ENCODE data around the gene NAPB. TPM values are rescaled to one million over a fixed set of nuclear protein-coding genes. Genes with fewer than 3 reads are reported as not detected.
A peak's percentile ranks its signal among the peaks of the same experiment; 100 is the strongest.

The NAPB gene
- polyA plus RNA-seq, 2 of the 4 experiments (the other 2 are of a cell fraction), result 6.2 to 12.7 TPM

GRCh38 chr20:23412026-23412425, 9.3 kb downstream of the NAPB start:
- DNase-seq (ENCODE audit: low read depth in 1 of 2, low spot score in 1 of 2), result peak in 1 of 2 experiments; percentile 17
- Histone ChIP-seq H3K4me2 (0 out of 3 replicates have a peak overlapping the region, but pooled peaks have one; percentile 20), H3K9me3 (no peaks in the 10 kb centered on the region), H3K4me3 (no peak overlapping the region), H3K4me1 (peaks cover 9% of the 10 kb centered on the region; the same call in 2 of the 3 replicates), H3K27ac (no peak overlapping the region)
- FAIRE-seq, result no peak
- peak; percentile 34 to 81; a peak in 2 of 6 replicates for ATAC-seq
- WGBS (ENCODE audit: missing lambda C conversion rate), result 67% methylated on average over 1 of the region's 1 CpG
- CTCF ChIA-PET, result interaction anchor here (1.5 kb wide), 1 partner anchor 9 kb away, joined by 4 read pairs; the partner anchor contains the start of gene NAPB
- TF ChIP-seq RAD21 (conservative IDR thresholded peaks at IDR 0.05 in 1 of 2, IDR thresholded peaks at IDR 0.05 in 1 of 2) (no peak), PHF8 (IDR thresholded peaks at IDR 0.05; ENCODE audit: borderline replicate concordance, low read depth) (no peak), MYC (IDR thresholded peaks at IDR 0.05; ENCODE audit: borderline replicate concordance, low read length) (no peak), CBX2 (IDR thresholded peaks at IDR 0.05; ENCODE audit: borderline replicate concordance, low read depth) (no peak), EP300 (IDR thresholded peaks at IDR 0.05) (no peak), BHLHE40 (IDR thresholded peaks at IDR 0.05; ENCODE audit: low read depth, low read length) (no peak), POLR2AphosphoS2 (conservative IDR thresholded peaks at IDR 0.05; ENCODE audit: low read length) (no peak), ZNF302 (CRISPR knock-in tag; IDR thresholded peaks at IDR 0.05) (no peak), NFE2L2 (conservative IDR thresholded peaks at IDR 0.05; ENCODE audit: low read length) (no peak), SREBF2 (IDR thresholded peaks at IDR 0.05) (no peak), FOSB (CRISPR knock-in tag; IDR thresholded peaks at IDR 0.05) (no peak), CTCF (IDR thresholded peaks at IDR 0.05) (no peak), HOXB13 (CRISPR knock-in tag; IDR thresholded peaks at IDR 0.05; ENCODE audit: low read depth) (no peak), HOXB5 (CRISPR knock-in tag; IDR thresholded peaks at IDR 0.05) (no peak), EHMT2 (IDR thresholded peaks at IDR 0.05; ENCODE audit: low read depth) (no peak), TFCP2L1 (CRISPR knock-in tag; IDR thresholded peaks at IDR 0.05) (no peak), BCL3 (IDR thresholded peaks at IDR 0.05) (no peak), GATA3 (IDR thresholded peaks at IDR 0.05; ENCODE audit: borderline replicate concordance) (no peak), ZSCAN20 (CRISPR knock-in tag; IDR thresholded peaks at IDR 0.05) (no peak), ZFP36 (IDR thresholded peaks at IDR 0.05; ENCODE audit: borderline replicate concordance, partially characterized antibody) (no peak)
- POLR2A ChIA-PET, result no interaction called here

- no peak overlapping the region for H3K27ac ChIP-seq
- ChIA-PET POLR2A (no interaction called here), CTCF (interaction anchor here (0.8 to 1.5 kb wide), 2 partner anchors 10 to 197 kb away, joined by 3 to 4 read pairs; partner anchors contain the start of gene NAPB)
- no peaks in the 10 kb centered on the region for H3K9me3 ChIP-seq
- FAIRE-seq (no peak), ATAC-seq (no peak), DNase-seq (ENCODE audit: low read depth in 1 of 2, low spot score in 1 of 2) (no peak)
- 80% methylated on average over 3 of the region's 3 CpGs for WGBS (ENCODE audit: missing lambda C conversion rate)
- no peak overlapping the region for H3K4me2 ChIP-seq
- peaks cover 9% of the 10 kb centered on the region; the same call in 2 of the 3 replicates for H3K4me1 ChIP-seq
- no peak overlapping the region for H3K4me3 ChIP-seq
- no peak for TF ChIP-seq PBX3 (IDR thresholded peaks at IDR 0.05)
- no peak for TF ChIP-seq ZFP36 (IDR thresholded peaks at IDR 0.05; ENCODE audit: borderline replicate concordance, partially characterized antibody)
- TF ChIP-seq NFE2L2 (conservative IDR thresholded peaks at IDR 0.05; ENCODE audit: low read length), result no peak
- no peak for TF ChIP-seq CTCF (IDR thresholded peaks at IDR 0.05)
- no peak for TF ChIP-seq HOXB13 (CRISPR knock-in tag; IDR thresholded peaks at IDR 0.05; ENCODE audit: low read depth)
- no peak for TF ChIP-seq KDM1A (IDR thresholded peaks at IDR 0.05; ENCODE audit: low read depth)
- TF ChIP-seq ZC3H11A (IDR thresholded peaks at IDR 0.05), result no peak
- no peak for TF ChIP-seq GATA3 (IDR thresholded peaks at IDR 0.05; ENCODE audit: borderline replicate concordance)
- TF ChIP-seq NPAS2 (CRISPR knock-in tag; IDR thresholded peaks at IDR 0.05; ENCODE audit: borderline replicate concordance), result no peak
Measured at GRCh38 chr20:23410916-23411695, 10.2 kb downstream of the NAPB start.

All from A549 (cell line).